Panc1 (cell line): ENCODE data around the gene AOC1. TPM values are rescaled to one million over a fixed set of nuclear protein-coding genes. Genes with fewer than 3 reads are reported as not detected.

Experiments used
- ATAC-seq: fragments of 200-7000 bp; cut with Tn5 transposase; 2 replicates; pipeline ENCODE4 v1.9.1; 2020; ENCODE audit warnings: mild to moderate bottlenecking, moderate library complexity
- BruUV-seq: library from RNA; stranded (reverse); fragments of 400-500 nt; replicated peaks from 2 replicates; lab custom pipeline; 2021; lab: Mats Ljungman, UMichigan
- CTCF ChIA-PET: fragments of 300-600 bp; sonication (Branson Sonifier 250); formaldehyde crosslinking; loops from one replicate; lab custom pipeline; 2022; ENCODE audit warnings: antibody characterized with exemption; lab: Charles Lee
- POLR2A ChIA-PET: fragments of 300-600 bp; sonication (Branson Sonifier 250); formaldehyde crosslinking; loops from one replicate; lab custom pipeline; 2022; ENCODE audit warnings: antibody characterized with exemption; lab: Charles Lee
- DNase-seq: peaks from one replicate; pipeline ENCODE4 v3.0.0-alpha.2; 2010; ENCODE audit warnings: low read depth, low spot score
- H3K27ac ChIP-seq: 2 replicates; pipeline ENCODE4 v1.5.1; 2011; ENCODE audit warnings: mild to moderate bottlenecking, low read length, inconsistent platforms
- H3K27me3 ChIP-seq: fragments of 200-500 bp; sonication (Bioruptor generic); 2 replicates; pipeline ENCODE4 v1.6.0; 2014; ENCODE audit warnings: low read length, inconsistent platforms; ENCODE audit not compliant: control insufficient read depth, insufficient read depth
- H3K36me3 ChIP-seq: fragments of 200-500 bp; sonication (Bioruptor generic); 2 replicates; pipeline ENCODE4 v1.5.1; 2014; ENCODE audit warnings: inconsistent platforms, mild to moderate bottlenecking, low read length, moderate library complexity; ENCODE audit not compliant: control insufficient read depth, insufficient read depth
- H3K4me1 ChIP-seq: 2 replicates; pipeline ENCODE4 v1.5.1; 2011; ENCODE audit warnings: inconsistent platforms, mild to moderate bottlenecking, low read length, moderate library complexity; ENCODE audit not compliant: control insufficient read depth, insufficient read depth
- H3K4me3 ChIP-seq, 2 experiments: 2 replicates each; pipeline ENCODE4 v1.5.1; 2011 to 2012; ENCODE audit warnings: low read depth in 2 of 2, low read length in 2 of 2, mild to moderate bottlenecking in 2 of 2, inconsistent platforms in 1 of 2, moderate library complexity in 1 of 2
- H3K9me3 ChIP-seq: fragments of 200-500 bp; sonication (Bioruptor generic); 2 replicates; pipeline ENCODE4 v1.5.1; 2014; ENCODE audit warnings: low read depth, mild to moderate bottlenecking, inconsistent platforms, low read length, moderate library complexity; ENCODE audit not compliant: control insufficient read depth, insufficient read depth
- CTCF ChIP-seq: fragments of 450-650 bp; IDR thresholded peaks from 2 replicates; pipeline ENCODE4 v1.5.1; 2017; ENCODE audit warnings: mild to moderate bottlenecking
- POLR2AphosphoS5 ChIP-seq: IDR thresholded peaks from 2 replicates; pipeline ENCODE4 v1.6.1; 2012; ENCODE audit warnings: mild to moderate bottlenecking, low read depth, low read length, moderate library complexity
- REST ChIP-seq, 2 experiments: IDR thresholded peaks; 2 replicates each; pipeline ENCODE4 v1.6.1; 2011 to 2012; ENCODE audit warnings: low read depth in 2 of 2, control low read depth in 1 of 2, low read length in 1 of 2, mild to moderate bottlenecking in 1 of 2, moderate library complexity in 1 of 2; ENCODE audit not compliant: insufficient read depth in 1 of 2
- SIN3A ChIP-seq: IDR thresholded peaks from 2 replicates; pipeline ENCODE4 v1.6.1; 2012; ENCODE audit warnings: low read depth, mild to moderate bottlenecking, low read length, moderate library complexity, borderline replicate concordance; ENCODE audit not compliant: insufficient read depth
- TCF7L2 ChIP-seq: IDR thresholded peaks from 2 replicates; pipeline ENCODE4 v1.6.1; 2011; ENCODE audit warnings: mild to moderate bottlenecking, low read depth, low read length, inconsistent platforms
- in situ Hi-C: cut with HindIII; loops from 2 replicates; pipeline ENCODE4 v1.10.0; 2016; ENCODE audit warnings: low sequenced_read_pairs, low pct_unique_long_range_greater_than_20kb
- intact Hi-C: fragments of 100-400 bp; cut with micrococcal nuclease; formaldehyde crosslinking; loops from one replicate; pipeline ENCODE4 v1.10.0; 2022; ENCODE audit not compliant: unreplicated experiment
- total RNA-seq: library from RNA; stranded (reverse); gene quantifications from one replicate; pipeline ENCODE4 v1.2.1, GENCODE V29; 2021; ENCODE audit not compliant: unreplicated experiment

The AOC1 gene
- total RNA-seq, 1 experiment from 2014 or later, result 0.15 TPM

DNA sequence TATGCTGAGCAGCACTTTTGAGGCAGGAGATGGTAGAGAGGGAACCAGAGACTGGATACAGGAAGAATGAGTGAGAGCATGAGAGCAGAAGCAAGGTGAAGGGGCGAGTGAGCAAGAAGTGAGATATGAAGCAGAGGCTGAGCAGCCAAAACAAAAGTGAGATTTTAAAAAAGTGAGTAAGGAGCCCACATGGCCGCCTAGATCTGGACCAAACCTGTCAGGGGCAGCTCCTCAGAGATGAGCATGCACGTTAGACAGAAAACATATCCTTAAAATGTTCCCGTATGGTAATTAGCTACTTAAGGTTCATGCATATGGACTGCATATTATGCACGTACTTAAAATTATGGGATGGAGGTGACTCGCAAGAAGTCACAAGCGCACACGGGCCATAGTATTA is 29.3 kb upstream of the AOC1 start:
- in situ Hi-C loops, result no loop called here
- Histone ChIP-seq H3K27me3 (0 out of 2 replicates have a peak, but pooled peaks cover 3% of the 10 kb centered on the region), H3K4me1 (no peaks in the 10 kb centered on the region), H3K36me3 (no peaks in the 10 kb centered on the region), H3K4me3 (no peak overlapping the region), H3K9me3 (no peaks in the 10 kb centered on the region), H3K27ac (no peak overlapping the region)
- intact Hi-C loops, result no loop called here
- ChIA-PET POLR2A (no interaction called here), CTCF (no interaction called here)
- DNase-seq (no peak), ATAC-seq (no peak)
- TF ChIP-seq TCF7L2 (no peak), CTCF (no peak), POLR2AphosphoS5 (no peak), SIN3A (no peak), REST (IDR thresholded peaks at IDR 0.05; ENCODE audit: insufficient read depth in 1 of 2, low read depth in 2 of 2, low read length in 1 of 2) (no peak)
- BruUV-seq, result no TSS peak

- POLR2A ChIA-PET, result no interaction called here
- ATAC-seq (no peak), DNase-seq (no peak)
- intact Hi-C loops (no loop called here), in situ Hi-C loops (no loop called here)
- CTCF ChIA-PET, result no interaction called here
- BruUV-seq, result no TSS peak
- Histone ChIP-seq H3K9me3 (no peaks in the 10 kb centered on the region), H3K4me1 (no peaks in the 10 kb centered on the region), H3K4me3 (no peak overlapping the region), H3K27me3 (0 out of 2 replicates have a peak, but pooled peaks cover 3% of the 10 kb centered on the region), H3K36me3 (no peaks in the 10 kb centered on the region), H3K27ac (no peak overlapping the region)
- TF ChIP-seq CTCF (no peak), POLR2AphosphoS5 (no peak), SIN3A (no peak), TCF7L2 (no peak), REST (IDR thresholded peaks at IDR 0.05; ENCODE audit: insufficient read depth in 1 of 2, low read depth in 2 of 2, low read length in 1 of 2) (no peak)
Measured at GRCh38 chr7:150823484-150824126, 28.7 kb upstream of the AOC1 start.
